Large intestine (tissue), 3 donors: ENCODE data around the gene PCYT1B. TPM values are rescaled to one million over a fixed set of nuclear protein-coding genes. Genes with fewer than 3 reads are reported as not detected.
"Not testable (repeated sequence)": the region's sequence is repeated elsewhere in the genome, so short reads cannot be mapped to it uniquely, and the experiment has no call there.

ENCODE experiments used
- DNase-seq, 2 donors: peaks; one replicate each; pipeline versions ENCODE4 v3.0.0 to v3.0.0-alpha.2; 2013
- H3K27ac ChIP-seq: one replicate; pipeline ENCODE4 v1.5.1; 2013; ENCODE audit warnings: low read length
- H3K27me3 ChIP-seq: 2 replicates; pipeline ENCODE4 v1.6.1; 2013; ENCODE audit warnings: low read length; ENCODE audit not compliant: control insufficient read depth, insufficient read depth
- H3K36me3 ChIP-seq: 2 replicates; pipeline ENCODE4 v1.6.1; 2013; ENCODE audit warnings: low read length; ENCODE audit not compliant: control insufficient read depth, insufficient read depth
- H3K4me1 ChIP-seq: one replicate; pipeline ENCODE4 v1.6.1; 2013; ENCODE audit warnings: low read length; ENCODE audit not compliant: control insufficient read depth, insufficient read depth
- H3K4me3 ChIP-seq: one replicate; pipeline ENCODE4 v1.5.1; 2013; ENCODE audit warnings: low read length
- H3K9me3 ChIP-seq: one replicate; pipeline ENCODE4 v1.6.1; 2013; ENCODE audit warnings: mild to moderate bottlenecking, low read depth, low read length, moderate library complexity; ENCODE audit not compliant: control insufficient read depth
- WGBS: methylation state at CpG from one replicate; pipeline ENCODE4 v1.1.5; 2013; ENCODE audit warnings: low lambda C conversion rate; ENCODE audit not compliant: insufficient coverage; 5-methylcytosine and 5-hydroxymethylcytosine counted together
- polyA plus RNA-seq: library from polyadenylated mRNA; unstranded; fragments of 120-200 nt; gene quantifications from one replicate; pipeline ENCODE4 v1.2.1, GENCODE V29; 2013

PCYT1B gene
- polyA plus RNA-seq, 1 donor, result 3.8 TPM

DNA sequence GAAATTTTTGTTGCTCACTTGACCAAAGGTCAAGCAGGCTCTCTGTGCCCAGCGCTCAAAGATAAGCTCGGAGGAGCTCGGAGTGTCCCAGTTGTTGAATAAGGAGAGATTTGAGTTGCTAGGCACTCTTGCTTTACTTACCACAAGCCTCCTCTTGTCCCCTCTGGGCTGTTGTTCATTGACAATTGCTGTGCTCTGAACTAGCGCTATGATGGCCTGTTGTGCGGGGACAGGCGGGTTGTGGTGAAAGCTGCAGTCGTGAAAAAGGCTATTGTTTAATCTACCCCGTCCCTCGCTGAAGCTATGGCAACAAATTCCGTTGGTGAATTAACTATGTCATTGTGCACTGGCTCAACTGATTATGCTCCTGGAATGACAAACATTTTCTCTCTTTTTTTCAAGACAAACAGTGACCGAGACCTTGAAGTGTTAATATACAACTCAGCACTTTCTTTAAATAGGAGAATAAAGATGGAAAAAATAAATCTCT is 25.6 kb upstream of the PCYT1B start:
- H3K27me3 ChIP-seq, result no peaks in the 10 kb centered on the region
- H3K36me3 ChIP-seq, result no peaks in the 10 kb centered on the region

DNA sequence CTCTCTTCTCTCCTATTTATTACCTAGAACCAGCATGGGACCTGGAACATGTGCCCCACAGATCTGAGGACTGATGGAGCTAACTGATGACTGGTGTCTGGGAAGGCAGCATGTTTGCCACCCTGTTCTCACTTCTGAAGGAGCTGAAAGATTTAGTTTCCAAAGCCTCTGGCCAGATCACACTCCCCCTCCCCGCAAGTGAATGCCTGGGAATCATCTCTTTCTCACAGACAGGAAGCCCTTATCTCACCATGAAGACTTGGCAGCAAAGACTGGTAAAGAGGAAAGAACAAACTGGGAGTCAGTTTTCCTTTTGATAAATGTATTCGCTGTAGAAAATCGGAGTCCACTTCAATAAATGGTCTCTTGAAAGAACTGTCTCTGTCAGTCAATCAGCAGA is 21.0 kb upstream of the PCYT1B start:
- peaks cover 11% of the 10 kb centered on the region for H3K4me1 ChIP-seq
- no peaks in the 10 kb centered on the region for H3K9me3 ChIP-seq
- no peak overlapping the region for H3K27ac ChIP-seq
- no peaks in the 10 kb centered on the region for H3K36me3 ChIP-seq
- no peaks in the 10 kb centered on the region for H3K27me3 ChIP-seq
- no peak for DNase-seq
- no peak overlapping the region for H3K4me3 ChIP-seq
- WGBS, result no CpG with 5 or more reads among the region's 3 CpGs

More for the DNA sequence above, 25.6 kb upstream of the PCYT1B start:
- Histone ChIP-seq H3K27ac (peak overlapping the region; percentile 83), H3K4me1 (peaks cover 16% of the 10 kb centered on the region), H3K9me3 (no peaks in the 10 kb centered on the region), H3K4me3 (no peak overlapping the region)
- no CpG with 5 or more reads among the region's 11 CpGs for WGBS
- peak; percentile 40 to 75 for DNase-seq

DNA sequence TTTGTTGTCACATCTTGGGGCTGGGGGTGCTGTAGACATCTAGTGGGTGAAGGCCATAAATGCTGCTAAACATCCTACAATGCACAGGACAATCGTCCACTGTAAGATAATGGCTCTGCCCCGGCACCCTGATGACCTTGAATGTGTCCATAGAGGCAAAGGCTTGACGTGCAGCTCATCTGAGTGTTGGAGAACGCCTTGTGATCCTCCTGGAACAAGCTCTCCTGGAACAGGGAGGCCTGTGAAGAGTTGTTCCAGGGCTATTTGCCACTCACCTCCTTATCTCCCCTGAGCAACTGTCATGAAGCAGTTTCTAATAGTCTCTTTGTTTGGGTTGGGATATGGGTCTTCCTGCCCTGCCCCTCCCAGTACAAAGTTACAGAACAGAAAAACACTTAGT is 15.2 kb upstream of the PCYT1B start:
- WGBS, result no CpG with 5 or more reads among the region's 4 CpGs
- Histone ChIP-seq H3K4me1 (peaks cover 12% of the 10 kb centered on the region), H3K27me3 (no peaks in the 10 kb centered on the region), H3K9me3 (no peaks in the 10 kb centered on the region), H3K36me3 (no peaks in the 10 kb centered on the region), H3K4me3 (no peak overlapping the region), H3K27ac (peak overlapping the region; percentile 48)
- DNase-seq, result peak in 1 of 2 donors; percentile 63

DNA sequence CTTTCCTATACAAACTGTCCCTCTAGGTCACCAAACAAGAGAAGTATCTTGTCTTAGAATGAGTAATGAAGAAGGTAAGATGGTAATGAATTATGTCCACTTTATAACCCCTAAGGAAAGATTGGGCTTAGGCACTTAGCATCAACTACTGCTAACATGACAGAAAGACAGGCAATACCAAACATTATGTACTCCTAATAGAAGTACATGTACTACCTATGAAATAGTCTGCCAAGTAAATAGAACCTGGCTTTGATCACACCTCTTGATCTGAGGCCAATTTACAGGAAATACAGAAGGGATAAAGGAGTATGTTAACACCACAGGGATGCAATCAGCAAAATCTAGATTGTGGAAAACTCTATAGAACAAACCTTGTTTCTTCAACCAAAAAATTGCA is 14.1 kb upstream of the PCYT1B start:
- Histone ChIP-seq H3K4me1 (peaks cover 12% of the 10 kb centered on the region), H3K27me3 (no peaks in the 10 kb centered on the region), H3K4me3 (no peak overlapping the region), H3K36me3 (no peaks in the 10 kb centered on the region), H3K9me3 (no peaks in the 10 kb centered on the region), H3K27ac (no peak overlapping the region)
- no peak for DNase-seq

DNA sequence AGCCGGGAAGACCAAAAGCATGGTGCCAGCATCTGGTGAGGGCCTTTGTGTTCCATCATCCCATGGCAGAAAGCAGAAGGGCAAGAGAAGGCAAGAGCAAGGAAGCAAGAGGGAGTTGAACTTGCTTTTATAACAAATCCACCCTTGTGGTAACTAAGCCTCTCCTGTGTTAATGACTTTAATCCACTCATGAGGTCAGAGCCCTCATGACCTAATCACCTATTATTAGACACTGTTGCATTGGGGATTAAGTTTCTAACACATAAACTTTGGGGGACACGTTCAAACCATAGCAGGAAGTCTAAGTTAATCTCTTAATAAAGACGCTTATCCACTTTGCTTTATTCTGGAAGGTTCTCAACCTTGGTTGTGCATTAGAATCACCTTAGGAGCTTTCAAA is 12.5 kb upstream of the PCYT1B start:
- no peak for DNase-seq
- no peak overlapping the region for H3K4me3 ChIP-seq
- H3K4me1 ChIP-seq, result peaks cover 12% of the 10 kb centered on the region
- no peak overlapping the region for H3K27ac ChIP-seq
- no peaks in the 10 kb centered on the region for H3K9me3 ChIP-seq
- no peaks in the 10 kb centered on the region for H3K27me3 ChIP-seq
- no peaks in the 10 kb centered on the region for H3K36me3 ChIP-seq
- 100% methylated on average over 1 of the region's 3 CpGs for WGBS

DNA sequence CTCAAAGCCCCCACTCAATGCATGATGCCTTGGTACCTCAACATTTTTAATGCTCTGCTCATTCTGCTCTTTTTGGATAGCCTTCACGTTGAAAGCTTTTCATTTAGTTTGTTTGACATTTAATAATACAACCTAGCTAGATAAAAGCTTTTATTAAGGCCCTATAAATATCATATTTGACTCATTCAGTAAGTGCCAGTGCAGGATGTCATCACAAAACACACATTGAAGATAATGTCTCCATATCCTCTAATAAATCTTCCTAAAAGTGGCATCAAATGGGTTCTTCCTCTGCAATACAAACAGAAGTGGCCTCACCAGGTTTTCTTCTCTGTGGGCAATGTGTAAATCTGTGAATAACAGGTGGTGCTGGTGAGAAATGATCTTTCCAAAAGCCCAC is 12.0 kb upstream of the PCYT1B start:
- Histone ChIP-seq H3K27ac (no peak overlapping the region), H3K4me1 (peaks cover 12% of the 10 kb centered on the region), H3K9me3 (no peaks in the 10 kb centered on the region), H3K36me3 (no peaks in the 10 kb centered on the region), H3K27me3 (no peaks in the 10 kb centered on the region), H3K4me3 (no peak overlapping the region)
- DNase-seq, result no peak
- no CpG with 5 or more reads among the region's 1 CpG for WGBS

DNA sequence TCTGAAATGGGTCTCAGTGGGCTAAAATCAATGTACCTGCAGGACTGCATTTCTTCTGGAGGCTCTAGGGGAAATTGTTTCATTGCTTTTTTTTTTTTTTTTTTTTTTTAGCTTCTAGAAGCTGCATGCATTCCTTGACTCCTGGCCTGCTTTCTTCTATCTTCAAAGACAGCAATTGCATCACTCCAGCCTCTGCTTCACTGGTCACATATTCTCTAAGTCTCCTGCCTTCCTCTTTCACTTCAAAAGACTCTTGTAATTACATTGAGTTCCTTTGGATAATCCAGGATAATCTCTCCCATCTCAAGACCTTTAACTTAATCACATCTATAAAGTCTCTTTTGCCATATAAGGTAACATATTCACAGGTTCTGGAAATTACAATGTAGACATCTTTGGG is 11.3 kb upstream of the PCYT1B start:
- Histone ChIP-seq H3K9me3 (no peaks in the 10 kb centered on the region), H3K36me3 (no peaks in the 10 kb centered on the region), H3K4me1 (peaks cover 12% of the 10 kb centered on the region), H3K27ac (peak overlapping the region; percentile 2), H3K4me3 (no peak overlapping the region), H3K27me3 (no peaks in the 10 kb centered on the region)
- DNase-seq, result peak; percentile 22 to 39

DNA sequence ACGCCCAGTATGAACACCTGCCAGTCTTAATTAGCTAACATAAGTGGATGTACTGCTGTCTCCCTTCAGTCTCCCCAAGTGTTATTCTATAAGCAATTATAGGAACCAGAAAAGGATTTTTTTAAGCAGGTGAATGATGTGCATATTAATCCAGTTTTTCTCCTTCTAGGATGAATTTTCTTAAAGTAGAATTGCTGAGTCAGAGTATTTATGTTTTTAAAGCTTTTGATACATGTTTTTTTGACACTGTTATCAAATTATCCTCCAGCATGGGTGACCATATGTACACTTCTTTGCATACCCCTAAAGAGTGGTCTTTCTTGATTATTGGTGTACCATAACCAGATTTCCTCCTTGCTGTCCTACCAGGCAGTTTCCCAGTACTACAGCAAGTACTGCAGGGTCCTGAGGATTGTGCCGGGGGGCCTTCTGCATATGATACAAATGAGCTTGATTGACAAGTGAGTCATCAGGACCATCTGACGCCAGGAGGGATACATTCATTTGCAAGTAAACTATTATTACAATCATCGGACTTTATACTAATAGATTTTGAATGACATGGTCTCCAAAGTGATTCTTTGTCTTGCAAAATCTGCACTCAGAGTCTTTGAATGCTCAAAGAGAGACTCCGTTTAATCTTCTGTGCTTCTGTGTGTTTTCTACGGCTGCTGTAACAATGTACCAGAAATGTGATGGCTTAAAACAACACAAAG is 10.7 kb upstream of the PCYT1B start:
- Histone ChIP-seq H3K27me3 (no peaks in the 10 kb centered on the region), H3K27ac (peak overlapping the region; percentile 3), H3K36me3 (no peaks in the 10 kb centered on the region), H3K9me3 (no peaks in the 10 kb centered on the region), H3K4me1 (peaks cover 12% of the 10 kb centered on the region), H3K4me3 (no peak overlapping the region)
- WGBS, result no CpG with 5 or more reads among the region's 6 CpGs
- no peak for DNase-seq

DNA sequence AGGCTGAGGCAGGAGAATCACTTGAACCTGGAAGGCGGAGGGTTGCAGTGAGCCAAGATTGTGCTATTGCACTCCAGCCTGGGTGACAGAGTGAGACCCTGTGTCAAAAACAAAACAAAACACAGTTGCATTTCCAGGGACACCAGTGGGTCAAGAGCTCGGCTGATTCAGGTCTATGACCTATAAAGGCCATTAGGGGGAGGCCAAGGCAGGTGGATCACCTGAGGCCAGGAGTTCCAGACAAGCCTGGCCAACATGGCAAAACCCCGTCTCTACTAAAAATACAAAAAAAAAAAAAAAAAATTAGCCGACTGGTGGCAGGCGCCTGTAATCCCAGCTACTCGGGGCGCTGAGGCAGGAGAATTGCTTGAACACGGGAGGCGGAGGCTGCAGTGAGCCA is 8.5 kb upstream of the PCYT1B start:
- not testable (repeated sequence) for H3K36me3 ChIP-seq, H3K27me3 ChIP-seq, H3K4me3 ChIP-seq, H3K4me1 ChIP-seq, H3K27ac ChIP-seq, H3K9me3 ChIP-seq, DNase-seq
- WGBS, result no CpG with 5 or more reads among the region's 9 CpGs

DNA sequence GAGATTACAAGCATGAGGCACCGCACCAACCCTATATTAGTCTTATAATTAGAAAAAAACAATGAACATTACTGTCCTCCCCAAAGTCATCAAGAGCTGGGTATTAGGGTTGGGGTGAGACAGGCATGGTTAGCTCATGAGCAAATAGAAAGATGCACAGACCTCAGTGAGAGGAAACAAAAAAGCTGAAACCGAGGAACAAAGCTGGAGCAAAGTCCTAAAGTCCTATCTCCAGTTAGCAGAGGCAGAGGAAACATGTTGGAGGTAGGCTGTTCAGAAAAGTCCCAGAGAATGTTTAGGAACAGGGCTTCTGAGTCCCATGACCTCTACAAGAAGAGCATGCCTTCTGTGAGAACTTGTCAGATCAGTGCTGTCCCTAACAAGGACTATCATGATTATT is 4.6 kb upstream of the PCYT1B start:
- no peak overlapping the region for H3K27ac ChIP-seq
- H3K9me3 ChIP-seq, result no peaks in the 10 kb centered on the region
- H3K4me3 ChIP-seq, result no peak overlapping the region
- peaks cover 7% of the 10 kb centered on the region for H3K4me1 ChIP-seq
- H3K36me3 ChIP-seq, result no peaks in the 10 kb centered on the region
- no peak for DNase-seq
- H3K27me3 ChIP-seq, result no peaks in the 10 kb centered on the region
- WGBS, result no CpG with 5 or more reads among the region's 2 CpGs

DNA sequence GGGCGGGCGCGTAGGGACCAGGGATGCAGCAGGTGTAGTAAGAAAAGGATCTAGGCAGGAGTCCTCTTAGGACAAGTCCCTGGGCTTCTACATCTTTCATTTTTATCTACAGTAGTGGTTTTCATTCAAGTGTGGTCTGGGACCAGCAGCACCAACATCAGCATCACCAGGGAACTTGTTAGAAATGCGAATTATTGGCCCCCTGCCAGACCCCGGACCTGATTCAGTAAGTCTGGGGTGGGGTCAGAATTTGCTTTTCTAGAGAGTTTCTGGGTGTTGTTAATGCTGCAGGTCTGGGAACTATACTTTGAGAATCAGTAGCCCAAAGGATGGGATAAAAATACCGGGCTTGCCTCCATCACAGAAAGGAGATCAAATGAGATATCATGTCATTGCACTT is 1.3 kb upstream of the PCYT1B start:
- WGBS, result no CpG with 5 or more reads among the region's 6 CpGs
- no peaks in the 10 kb centered on the region for H3K36me3 ChIP-seq
- no peak overlapping the region for H3K27ac ChIP-seq
- H3K4me3 ChIP-seq, result no peak overlapping the region
- DNase-seq, result no peak
- H3K27me3 ChIP-seq, result no peaks in the 10 kb centered on the region
- H3K9me3 ChIP-seq, result no peaks in the 10 kb centered on the region
- H3K4me1 ChIP-seq, result peaks cover 7% of the 10 kb centered on the region
